H54 (cell line): ENCODE results near the gene FANCC.

Experiments
- DNase-seq: peaks from one replicate; pipeline ENCODE4 v3.0.0; 2011; ENCODE audit warnings: low spot score, mixed read lengths; ENCODE audit not compliant: insufficient read length
- FAIRE-seq: peaks from 3 replicates; lab custom pipeline; 2011; peaks lifted over from hg19 to GRCh38; lab: Jason Lieb, UNC
- POLR2A ChIP-seq: IDR thresholded peaks from 2 replicates; pipeline ENCODE4 v1.6.1; 2011; ENCODE audit warnings: low read depth, mild to moderate bottlenecking, low read length

FANCC gene

DNA sequence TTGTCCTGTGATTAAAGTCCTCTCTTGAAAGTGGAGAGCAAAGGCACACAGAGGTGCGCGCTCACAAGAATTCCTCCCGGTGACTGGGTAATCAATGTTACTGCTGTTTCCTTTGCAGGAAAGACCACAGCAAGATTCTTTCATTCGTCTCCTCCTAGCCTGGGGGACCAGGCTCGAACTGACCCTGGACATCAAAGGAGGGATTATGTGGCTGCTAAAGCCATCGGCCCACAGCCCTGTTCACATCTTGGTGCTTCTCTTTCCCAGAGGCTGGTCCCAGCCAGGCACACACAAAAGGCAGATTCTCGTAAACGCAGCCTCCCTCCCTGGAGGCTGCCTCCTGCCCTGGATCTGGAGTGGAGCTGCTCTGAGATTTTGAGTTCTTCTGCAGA, 230.9 kb downstream of the FANCC start:
- DNase-seq (no peak), FAIRE-seq (no peak)
- TF ChIP-seq POLR2A, result no peak

DNA sequence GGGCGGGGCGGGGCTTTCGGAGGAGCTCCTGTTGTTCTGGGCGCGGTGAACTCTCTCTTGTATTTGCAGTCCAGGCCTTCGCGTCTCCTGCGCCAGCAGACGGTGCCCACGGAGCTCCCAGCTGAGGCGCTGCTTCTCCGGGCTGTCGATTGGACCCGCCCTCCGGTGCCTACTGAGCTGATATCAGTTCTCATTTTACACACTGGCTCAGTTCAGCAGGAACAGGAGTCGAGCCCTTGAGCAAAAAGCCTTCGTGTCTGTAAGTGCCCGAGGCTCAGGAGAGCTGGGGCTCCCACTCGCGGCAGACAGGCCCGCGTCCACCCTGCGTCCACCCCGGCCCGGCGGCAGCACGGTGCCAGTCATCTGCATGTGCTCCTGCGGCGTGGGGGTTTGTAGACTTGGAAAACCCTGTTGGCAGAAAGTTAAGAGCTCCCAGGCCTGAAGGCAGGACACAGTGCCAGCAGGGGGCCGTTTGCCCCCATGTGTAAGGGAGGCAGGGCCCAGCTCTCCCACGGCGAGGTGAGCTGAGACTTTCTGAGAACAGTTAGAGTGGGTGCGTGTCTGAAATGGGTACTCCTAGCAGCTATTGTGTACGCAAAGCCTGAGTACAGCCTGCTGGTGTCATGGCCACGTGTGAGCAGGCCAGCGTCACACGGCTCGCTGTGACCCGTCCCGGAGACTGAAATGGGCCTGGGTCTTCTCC, 231.5 kb downstream of the FANCC start:
- FAIRE-seq, result no peak
- no peak for TF ChIP-seq POLR2A
- no peak for DNase-seq

DNA sequence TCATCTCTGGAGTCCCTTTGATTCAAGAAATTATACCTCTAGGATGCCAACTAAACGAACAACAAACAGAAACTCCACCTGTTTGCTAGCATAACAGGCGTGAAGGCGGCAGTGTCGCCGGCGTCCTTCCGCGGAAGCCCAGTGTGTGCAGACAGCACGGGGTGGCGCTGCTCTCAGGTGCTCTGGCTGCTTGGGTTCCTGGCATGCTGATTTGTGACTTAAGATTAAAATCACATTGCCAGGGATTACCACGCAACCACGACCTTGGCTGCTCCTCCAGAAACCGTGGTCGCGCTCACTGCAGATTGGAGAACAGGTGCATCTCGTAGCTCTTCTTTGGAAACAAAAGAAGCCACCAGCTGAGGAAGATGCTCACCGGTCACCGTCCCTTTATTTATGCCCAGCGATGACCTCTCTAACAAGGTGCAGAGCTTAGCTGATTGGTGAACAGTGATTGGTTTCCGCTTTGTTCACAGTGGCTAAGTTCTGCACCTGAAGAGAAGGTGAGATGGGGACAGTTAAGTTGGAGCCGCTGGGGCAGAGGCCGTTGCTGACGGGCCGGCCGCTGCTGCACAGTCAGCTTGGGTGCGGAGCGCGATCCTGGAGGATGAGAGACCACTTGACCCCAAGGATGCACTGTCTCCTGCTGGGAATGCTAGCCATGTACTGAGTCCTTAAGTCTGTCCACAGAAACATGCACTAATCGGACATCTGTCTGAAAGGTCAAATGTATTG, 232.3 kb downstream of the FANCC start:
- DNase-seq, result no peak
- no peak for TF ChIP-seq POLR2A
- FAIRE-seq, result no peak

DNA sequence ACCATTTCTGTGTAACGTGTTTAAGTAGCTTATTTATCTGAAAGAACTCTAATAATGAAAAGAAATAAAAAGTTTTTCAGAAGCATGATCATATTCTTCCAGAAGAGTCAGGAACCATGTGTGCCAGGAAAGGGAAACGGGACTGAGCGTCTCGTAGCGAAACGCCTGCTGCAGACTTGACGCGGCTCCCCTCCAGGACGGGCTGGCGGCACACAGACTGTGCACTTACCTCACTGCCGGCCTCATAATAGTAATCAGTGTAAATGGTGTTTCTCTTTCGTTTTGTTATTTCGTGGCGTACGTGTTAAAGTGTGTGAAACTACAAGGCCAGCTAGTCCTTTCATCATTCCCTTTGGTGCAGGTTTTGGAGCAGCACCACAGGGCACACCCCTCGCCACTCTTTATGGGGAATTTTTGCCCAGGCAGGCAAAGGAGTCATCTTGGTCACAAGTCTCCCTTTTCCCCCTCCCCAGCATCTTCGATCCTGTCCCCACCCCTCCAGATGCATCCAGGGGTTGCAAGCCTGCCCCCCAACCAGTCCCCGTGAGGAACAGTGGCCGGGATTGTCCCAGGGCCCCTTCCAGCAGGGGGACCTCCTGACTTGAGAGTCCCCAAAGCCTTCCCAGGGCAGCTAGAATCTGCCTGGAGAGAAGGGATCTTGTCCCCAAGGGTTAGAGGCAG, 233.1 kb downstream of the FANCC start:
- no peak for TF ChIP-seq POLR2A
- DNase-seq (no peak), FAIRE-seq (no peak)

DNA sequence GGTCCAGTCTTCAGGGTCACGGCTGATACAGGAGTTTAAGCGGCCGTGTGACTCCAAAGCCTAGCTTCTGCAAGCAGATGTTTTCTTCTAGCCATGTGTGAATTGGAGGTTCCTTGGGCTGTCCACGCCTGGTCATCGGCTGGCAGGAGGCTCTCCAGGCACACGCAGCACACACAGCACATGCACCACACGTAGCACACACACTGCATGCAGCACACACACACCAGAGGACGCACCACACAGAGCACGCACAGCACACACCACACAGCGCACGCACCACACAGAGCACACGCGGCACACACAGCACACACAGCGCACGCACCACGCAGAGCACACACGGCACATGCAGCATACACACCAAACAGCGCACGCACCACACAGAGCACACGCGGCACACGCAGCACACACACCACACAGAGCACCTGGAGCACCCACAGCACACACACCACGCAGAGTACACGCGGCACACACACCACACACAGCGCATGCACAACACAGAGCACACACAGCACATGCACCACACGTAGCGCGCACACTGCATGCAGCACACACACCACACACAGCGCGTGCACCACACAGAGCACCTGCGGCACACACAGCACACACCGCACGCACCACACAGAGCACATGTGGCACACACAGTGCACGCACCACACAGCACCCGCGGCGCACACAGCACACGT, 234.3 kb downstream of the FANCC start:
- TF ChIP-seq POLR2A, result no peak
- no peak for DNase-seq

DNA sequence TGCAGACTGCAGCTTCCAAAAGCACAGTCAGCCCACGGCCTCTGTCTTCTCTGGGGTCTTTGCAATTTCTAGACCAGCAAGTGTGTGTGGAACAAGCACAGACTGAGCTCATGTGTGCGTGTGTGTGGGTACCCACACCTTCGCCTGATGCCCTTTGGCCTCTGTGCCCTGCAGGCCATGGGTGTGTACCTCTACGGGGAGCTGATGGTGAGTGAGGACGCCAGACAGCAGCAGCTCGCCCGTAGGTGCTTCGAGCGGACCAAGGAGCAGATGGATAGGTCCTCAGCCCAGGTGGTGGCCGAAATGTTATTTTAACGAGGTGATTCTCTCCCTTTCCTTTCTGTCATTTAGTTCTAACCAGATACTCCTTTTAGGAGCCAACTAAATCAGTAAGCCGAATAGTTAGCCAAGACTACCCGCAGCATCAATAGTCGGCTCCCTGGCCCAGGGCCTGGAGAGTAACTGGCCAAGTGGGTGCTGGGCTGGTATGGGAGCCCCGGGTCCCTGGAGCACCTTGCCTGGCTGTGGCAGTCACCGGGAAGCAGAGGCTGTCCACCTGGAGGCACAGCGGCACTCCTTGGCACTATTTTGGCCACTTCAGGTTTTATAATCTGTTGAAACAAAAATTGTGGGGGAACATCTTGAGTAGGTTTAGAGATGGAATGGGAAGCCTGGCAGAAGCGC, 235.0 kb downstream of the FANCC start:
- no peak for FAIRE-seq
- no peak for TF ChIP-seq POLR2A

More for the DNA sequence above, 234.3 kb downstream of the FANCC start:
- no peak for FAIRE-seq

DNA sequence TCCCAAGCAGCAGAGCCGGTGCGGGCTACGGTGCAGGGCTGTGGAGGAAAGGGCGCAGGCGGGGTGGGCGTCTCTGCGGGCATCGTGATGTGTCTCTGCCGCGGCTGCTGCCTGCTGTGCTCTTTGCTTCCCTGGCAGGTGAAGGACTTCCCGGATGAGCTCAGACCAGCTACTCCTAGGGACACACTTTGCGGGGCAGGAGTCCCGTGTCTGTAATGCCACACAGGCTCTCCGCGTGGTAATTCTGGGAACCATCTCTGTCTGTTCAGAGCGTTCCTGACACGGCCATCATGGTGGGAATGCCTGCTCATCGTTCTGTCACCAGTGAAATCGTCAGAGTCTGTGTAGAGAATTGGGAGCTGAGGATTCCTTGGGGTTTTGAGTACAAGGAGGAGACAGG, 235.5 kb downstream of the FANCC start:
- DNase-seq (no peak), FAIRE-seq (no peak)
- TF ChIP-seq POLR2A, result no peak

More for the DNA sequence above, 235.0 kb downstream of the FANCC start:
- no peak for DNase-seq

DNA sequence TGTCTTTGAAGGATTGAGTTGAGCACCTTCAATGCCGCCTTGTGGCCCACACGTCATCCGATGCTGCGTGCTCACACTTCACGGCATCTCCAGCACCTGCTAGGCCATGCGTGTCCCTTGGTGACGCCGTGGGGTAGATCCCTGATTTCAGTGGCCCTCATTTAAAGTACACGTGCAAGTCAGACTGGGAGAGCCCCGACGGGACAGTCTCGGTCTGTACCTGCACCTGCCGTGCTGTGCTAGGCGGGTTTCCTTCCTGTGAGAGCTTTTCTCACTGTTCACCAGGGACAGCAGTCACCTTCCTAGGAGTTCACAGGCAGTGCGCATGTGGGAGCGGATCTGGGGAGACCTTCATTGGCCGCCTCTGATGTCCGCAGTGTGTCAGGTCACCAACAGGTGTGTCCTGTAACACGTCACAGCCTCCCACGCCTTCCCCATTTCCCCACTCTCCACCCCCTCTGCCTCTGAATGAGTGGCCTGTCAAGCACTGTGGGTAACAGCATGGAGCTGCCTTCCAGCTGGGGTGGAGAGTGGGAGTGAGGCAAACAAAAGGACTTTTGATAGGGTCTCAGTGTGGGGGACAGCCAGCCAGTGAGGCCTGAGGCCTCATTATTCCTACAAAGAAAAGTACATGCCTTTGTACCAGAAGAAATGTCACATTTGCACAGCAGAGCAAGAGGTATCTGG, 236.4 kb downstream of the FANCC start:
- DNase-seq (no peak), FAIRE-seq (no peak)
- TF ChIP-seq POLR2A, result no peak

DNA sequence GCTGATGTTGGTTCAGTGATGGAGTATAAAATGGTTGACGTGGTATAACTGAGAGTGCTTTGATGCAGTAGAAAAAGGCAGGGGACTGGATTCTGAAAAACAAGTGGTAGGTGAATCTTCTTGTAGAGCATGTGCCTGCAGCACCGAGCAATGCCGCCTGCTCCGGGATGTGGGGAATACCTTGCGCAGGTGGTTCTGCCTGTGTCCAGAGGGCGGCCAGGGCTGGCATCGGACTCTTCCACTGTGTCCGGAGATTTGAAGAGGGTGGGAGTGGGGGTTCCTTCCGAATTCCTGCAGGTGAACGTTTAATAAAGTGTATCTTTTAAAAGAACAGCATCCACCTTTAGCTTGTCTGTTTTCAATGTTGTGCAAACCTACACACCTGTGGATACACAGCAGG, 238.0 kb downstream of the FANCC start:
- FAIRE-seq, result no peak

DNA sequence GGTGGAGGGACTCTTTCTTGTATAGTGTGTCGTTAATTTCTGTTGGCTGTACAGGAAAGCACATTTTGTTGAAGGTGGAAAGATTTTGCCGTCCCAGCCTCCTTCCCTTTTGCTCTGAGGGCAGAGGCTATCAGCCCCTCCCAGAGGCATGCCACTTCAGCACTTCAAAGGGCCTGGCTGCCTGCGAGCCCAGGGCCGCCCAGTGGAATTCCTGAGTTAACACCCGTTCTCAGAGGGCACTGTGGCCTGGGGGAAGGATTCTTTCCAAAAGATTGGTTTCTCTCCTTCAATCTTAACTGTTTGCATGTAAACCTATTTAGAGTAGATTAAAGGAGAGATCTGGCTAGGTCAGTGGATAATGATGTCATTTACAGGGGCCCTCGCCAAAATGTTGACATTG, 238.6 kb downstream of the FANCC start:
- TF ChIP-seq POLR2A, result no peak
- no peak for DNase-seq
- no peak for FAIRE-seq

More for the DNA sequence above, 238.0 kb downstream of the FANCC start:
- no peak for TF ChIP-seq POLR2A
- DNase-seq, result no peak

DNA sequence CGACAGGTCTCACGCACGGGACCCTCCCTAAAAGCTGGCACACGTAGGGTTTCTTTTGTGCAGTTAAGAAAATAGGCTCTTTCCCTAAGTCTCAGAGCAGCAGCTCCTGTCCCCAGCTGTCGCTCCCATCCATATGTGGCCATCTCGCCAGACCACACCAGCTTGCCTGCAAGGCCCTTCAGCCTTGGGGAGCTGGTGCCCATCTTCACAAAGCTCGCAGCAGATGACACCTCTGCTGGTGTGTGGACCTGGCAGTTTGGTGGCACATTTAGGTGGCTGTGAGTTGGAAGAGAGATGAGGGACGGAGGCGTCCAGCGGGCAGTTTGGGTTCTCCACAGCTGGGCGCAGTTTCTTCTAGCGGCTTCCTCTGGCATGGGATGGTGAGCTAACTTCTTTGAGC, 239.0 kb downstream of the FANCC start:
- FAIRE-seq, result no peak
- TF ChIP-seq POLR2A, result no peak
- no peak for DNase-seq

DNA sequence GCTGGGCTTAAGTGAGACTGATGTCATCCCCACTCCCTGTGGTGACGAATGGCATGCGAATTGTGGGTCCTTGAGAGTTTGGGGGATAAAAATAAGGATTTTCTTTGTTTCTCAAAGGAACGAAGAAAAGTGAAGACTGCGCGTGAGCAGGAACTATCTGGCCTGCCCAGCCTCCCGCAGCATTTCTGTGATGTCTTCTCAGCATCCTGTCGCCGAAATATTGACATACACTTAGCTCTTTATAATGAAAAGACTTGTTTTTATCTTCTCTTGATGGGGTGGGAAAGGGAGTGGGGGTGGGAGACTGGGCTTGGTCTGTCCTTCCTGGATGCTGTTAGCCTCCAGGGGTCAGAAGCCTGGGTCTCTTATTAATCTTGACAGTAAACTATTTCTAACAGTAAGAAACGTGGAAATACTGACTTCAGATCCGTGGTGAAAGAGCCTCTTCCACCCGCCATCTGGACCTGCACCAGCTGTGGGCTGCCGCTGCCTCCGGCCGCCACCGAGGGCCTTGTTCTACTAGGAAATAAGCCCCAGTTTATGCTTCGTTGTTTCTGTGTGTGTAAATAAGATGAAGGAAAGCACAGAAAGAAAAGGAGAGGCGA, 239.6 kb downstream of the FANCC start:
- TF ChIP-seq POLR2A, result no peak
- DNase-seq (no peak), FAIRE-seq (no peak)

DNA sequence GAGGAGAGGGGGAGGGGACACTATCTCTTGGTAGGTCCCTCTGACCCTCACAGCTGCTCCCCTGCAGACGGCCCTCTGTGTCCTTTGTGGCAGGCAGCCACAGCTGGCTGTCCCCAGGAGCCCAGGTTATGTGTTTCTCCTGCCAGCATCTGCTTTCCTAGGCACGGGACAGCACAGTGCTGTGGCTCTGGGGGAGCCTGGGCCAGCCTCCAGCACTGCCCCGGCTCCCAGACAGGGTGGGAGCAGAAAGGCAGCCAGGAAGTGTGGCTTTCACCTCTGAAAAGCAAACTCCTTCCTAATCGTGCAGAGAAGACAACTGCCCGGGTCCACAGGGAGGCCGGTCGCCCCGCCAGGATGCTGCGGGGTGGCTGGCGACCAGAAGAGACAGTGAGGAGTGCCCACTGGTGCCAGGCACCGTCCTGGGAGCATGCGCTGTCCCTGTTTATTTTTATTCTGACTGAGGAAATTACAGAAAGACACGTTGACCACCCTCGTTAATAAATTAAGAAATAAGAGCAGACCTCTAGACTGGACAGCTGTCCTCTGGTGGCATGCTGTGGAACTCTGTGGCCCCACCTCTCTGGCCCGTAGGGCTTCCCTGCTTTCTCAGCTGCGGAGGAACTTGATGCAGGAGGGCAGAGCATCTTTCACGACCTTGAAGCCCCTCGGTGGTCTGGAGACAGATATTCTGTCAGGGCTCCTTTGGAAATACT, 240.3 kb downstream of the FANCC start:
- DNase-seq (no peak), FAIRE-seq (no peak)
- TF ChIP-seq POLR2A, result no peak
